GM20000 (cell line): ENCODE data around the gene SAP30.
A peak's percentile ranks its signal among the peaks of the same experiment; 100 is the strongest.

Experiments
- DNase-seq: peaks from one replicate; pipeline ENCODE4 v3.0.0; 2012; ENCODE audit warnings: low spot score
- CTCF ChIP-seq: IDR thresholded peaks from 2 replicates; pipeline ENCODE4 v1.5.1; 2012; ENCODE audit warnings: mild to moderate bottlenecking, control low read depth; ENCODE audit errors: extremely low read depth, missing control alignments

Gene SAP30

GRCh38 chr4:173415092-173415491 is 44.3 kb downstream of the SAP30 start:
- TF ChIP-seq CTCF = no peak
- no peak for DNase-seq

- TF ChIP-seq CTCF = no peak
- no peak for DNase-seq
Observed at GRCh38 chr4:173415885-173416653, 45.3 kb downstream of the SAP30 start.

- no peak for TF ChIP-seq CTCF
- no peak for DNase-seq
Observed at GRCh38 chr4:173417833-173418232, 47.1 kb downstream of the SAP30 start.

GRCh38 chr4:173418639-173419038 is 47.9 kb downstream of the SAP30 start:
- TF ChIP-seq CTCF = no peak

GRCh38 chr4:173420324-173420752 is 49.6 kb downstream of the SAP30 start:
- peak; percentile 23 for DNase-seq
- TF ChIP-seq CTCF = peak; percentile 38

More at GRCh38 chr4:173418639-173419038, 47.9 kb downstream of the SAP30 start:
- DNase-seq = no peak

GRCh38 chr4:173420801-173421200 is 50.0 kb downstream of the SAP30 start:
- no peak for TF ChIP-seq CTCF
- no peak for DNase-seq

- DNase-seq = no peak
- no peak for TF ChIP-seq CTCF
Observed at GRCh38 chr4:173424899-173425805, 54.4 kb downstream of the SAP30 start.
